ENCODE data around the gene PRICKLE2.

The PRICKLE2 gene, protein sequence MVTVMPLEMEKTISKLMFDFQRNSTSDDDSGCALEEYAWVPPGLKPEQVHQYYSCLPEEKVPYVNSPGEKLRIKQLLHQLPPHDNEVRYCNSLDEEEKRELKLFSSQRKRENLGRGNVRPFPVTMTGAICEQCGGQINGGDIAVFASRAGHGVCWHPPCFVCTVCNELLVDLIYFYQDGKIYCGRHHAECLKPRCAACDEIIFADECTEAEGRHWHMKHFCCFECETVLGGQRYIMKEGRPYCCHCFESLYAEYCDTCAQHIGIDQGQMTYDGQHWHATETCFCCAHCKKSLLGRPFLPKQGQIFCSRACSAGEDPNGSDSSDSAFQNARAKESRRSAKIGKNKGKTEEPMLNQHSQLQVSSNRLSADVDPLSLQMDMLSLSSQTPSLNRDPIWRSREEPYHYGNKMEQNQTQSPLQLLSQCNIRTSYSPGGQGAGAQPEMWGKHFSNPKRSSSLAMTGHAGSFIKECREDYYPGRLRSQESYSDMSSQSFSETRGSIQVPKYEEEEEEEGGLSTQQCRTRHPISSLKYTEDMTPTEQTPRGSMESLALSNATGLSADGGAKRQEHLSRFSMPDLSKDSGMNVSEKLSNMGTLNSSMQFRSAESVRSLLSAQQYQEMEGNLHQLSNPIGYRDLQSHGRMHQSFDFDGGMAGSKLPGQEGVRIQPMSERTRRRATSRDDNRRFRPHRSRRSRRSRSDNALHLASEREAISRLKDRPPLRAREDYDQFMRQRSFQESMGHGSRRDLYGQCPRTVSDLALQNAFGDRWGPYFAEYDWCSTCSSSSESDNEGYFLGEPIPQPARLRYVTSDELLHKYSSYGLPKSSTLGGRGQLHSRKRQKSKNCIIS

DNA sequence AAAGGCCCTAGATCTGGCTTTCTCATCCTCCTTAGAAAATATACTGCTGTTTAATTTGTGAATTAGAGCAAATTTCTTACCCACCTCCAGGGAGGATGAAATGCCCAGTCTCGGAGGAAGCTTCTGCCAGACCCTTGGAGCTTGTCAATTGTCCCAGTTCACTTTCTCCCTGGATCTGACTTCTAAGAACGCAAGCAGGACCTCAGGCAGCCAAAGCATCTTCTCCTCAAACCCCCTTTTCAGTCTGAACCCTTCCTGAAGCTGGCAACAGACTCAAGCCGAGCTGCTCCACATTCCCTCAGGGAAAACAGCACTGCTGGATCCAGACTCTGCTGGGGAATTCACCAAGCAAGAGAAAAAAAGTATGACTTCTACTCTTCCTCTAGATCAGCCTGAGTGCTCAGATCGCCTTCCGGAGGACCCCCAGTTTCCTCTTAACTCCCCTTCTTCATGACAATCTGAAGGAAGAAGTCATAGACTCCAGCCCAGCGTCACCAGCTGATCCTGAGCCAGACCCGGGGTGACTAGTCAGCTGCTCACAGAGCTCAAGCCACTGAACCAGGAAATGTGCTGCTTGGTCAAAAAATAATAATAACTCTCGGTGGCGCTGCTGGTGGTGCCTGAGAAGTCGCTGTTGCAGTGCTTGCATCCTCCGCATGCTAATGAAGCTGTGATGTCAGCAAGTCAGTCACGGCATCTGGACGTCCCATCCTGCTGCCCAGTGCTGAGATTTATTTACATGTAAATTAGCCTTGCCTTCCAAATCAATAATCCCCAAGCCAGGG lies at the start of gene PRICKLE2:
TSS of gene PRICKLE2 (minus strand) at position 641 of the 785 bp plus-strand sequence. CDS start 26,539 bp downstream, outside the sequence.
- peak; percentile 97 for DNase-seq (ENCODE audit: low spot score)

DNA sequence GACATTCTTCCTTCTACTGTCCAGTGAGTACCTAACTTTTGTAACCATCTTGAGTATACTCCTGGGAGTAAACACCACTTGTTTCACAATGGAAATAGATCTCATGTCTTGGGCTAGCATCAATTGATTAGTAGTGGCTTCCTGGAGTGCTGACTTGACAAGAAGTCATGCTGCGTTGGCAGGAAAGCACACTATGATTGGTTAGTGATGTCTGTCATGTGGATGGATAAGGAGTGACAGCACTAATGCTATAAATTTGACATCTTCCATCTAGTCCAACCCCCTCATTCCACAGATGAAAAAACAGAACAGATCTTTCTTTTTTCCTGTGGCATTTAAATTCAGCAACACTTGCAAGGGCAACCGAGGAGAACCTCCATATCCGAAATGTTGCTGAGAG lies 47.6 kb upstream of the PRICKLE2 start:
- DNase-seq (ENCODE audit: low spot score), result no peak

DNA sequence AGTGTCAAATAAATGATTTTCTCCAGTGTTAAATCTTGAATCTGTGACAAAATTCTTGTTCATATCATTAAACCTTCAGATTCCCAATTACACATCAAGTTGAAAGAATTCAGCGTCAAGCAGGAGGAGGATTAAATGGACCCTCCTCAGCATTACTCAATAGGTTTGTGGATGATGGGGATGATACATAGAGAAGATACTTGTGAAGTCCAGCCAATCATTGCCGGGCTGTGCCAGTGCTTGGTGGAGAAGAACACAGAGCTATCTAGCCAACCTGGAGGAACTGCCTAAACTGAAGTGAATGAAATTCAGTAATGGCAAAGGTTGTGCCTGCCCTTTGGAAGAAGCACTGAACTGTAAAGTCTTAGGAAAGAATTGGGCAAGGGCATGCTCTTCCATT lies 47.0 kb upstream of the PRICKLE2 start:
- DNase-seq (ENCODE audit: low spot score), result no peak

DNA sequence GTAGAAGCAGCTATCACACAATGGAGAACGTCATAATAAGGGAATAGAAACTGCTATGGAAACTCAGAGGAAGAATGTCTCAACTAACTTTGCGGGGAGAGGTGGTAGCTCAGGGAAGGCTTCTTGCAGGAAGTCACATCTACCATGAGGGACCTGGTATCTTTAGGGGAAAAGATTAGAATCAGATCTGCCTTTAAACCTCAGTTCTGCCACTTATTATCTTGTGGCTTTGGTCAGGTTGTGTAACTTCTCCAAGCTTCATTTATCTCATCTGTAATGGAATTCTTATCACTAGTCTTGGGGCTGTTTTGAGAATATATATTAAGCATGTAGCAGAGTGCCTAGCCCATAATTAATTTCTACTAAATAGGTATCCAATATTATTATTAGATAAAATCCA lies 46.4 kb upstream of the PRICKLE2 start:
- no peak for DNase-seq (ENCODE audit: low spot score)

DNA sequence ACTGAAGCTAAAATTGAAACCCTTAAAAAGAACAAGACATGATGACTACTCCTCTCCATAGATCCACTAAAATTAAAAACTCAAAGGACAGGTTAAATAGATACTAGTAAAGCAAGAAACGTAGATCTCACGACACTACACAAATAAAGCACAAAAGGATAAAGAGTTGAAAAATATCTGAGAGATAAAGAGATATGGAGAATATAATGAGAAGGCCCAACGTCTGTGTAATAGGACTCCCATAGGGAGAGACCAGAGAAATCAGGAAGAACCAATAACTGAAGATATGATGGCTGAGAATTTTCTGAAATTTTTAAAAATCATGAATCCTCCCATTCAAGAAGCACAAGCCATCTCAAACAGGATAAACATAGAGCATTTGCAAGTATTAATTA lies 45.6 kb upstream of the PRICKLE2 start:
- no peak for DNase-seq (ENCODE audit: low spot score)

DNA sequence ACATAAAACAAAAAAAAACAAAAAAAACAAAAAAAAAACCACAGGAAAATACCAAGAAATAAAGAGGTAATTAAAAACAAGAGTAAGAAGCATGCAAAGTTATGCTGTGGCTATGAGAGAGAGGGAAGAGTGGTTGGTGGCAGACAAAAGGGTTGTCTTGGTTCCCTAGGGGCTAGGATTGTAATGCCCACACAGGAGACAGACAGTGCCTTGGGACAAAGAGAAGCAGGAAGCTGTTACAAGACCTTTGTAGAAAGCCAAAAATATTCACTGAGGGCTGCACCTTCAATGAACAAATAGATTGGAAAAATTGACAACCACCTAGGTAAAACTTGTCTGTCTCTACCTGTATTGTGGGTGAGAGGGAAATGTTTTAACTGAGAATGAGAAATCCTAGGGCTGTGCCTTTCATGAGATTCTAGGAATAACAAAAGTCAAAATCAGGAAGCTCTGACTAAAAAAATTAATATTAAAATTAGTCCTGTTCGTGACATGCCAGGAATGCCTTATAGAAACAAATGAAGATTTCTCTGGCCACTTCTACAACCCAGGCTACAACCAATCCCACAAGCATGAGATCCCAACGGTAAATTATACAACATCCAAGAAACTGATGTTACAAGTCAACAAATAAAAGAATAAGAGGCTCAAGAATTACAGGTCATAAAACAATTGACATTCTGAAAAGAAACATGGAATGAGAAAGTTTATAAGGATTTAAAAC lies 45.0 kb upstream of the PRICKLE2 start:
- DNase-seq (ENCODE audit: low spot score), result no peak

DNA sequence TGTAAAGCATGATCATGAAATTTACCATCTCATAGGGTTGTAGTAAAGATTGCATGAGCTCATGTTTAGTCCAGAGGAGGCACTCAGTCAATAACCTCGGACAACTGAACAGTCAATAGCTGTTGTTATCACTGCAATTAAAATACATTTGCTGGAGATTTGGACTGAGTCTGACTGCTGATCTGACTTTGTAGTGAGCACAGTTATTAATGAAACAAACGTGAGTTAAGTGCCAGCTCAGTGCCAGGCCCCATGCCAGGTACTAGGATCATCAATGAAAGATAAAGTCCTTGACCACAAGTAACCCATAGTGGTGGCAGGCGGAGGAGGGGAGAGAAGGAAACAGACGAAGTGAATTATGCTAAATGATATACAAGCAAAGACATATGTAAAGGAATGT lies 43.7 kb upstream of the PRICKLE2 start:
- DNase-seq (ENCODE audit: low spot score), result no peak

DNA sequence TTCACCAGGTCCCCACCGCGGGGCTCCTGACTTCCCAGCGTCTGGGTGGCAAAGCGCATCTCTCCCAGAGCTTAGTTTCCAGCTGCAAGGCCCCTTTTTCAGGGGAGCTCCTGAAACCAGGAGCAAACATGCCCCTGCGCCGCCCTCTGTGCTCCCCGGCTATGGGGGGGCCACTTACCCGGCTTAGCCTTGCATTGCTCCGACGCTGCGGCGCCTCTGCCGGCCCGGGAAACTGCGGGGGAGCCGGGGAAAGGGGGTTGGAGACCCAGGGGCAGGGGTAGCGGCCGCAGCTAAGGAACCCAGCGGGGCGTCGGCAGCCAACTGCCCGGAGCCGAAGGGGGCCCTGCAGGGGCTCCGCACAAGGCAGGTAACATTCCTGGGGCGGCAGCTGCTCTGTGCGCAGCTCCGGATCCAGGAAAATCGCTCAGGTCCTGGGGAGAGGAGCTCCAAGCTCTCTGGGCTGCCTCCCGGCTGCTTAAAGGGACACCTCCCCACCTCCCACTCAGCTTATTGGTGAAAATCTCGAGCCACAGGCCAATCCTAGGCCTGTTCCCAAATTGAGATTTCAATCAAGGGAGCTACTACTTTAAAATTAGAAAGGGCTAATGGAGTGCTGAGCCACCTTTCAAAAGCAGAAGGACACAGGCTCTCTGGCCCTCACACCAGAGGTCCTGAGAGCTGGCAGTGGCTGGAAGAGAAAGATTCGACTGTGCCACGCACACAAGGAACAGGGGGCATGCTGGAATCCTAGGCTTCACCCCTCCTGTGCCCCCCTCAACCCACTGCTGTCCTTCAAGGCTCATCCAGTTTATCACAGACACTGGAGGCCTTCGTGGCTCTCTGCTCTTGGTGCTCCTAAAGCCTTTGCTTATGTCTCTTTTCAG lies 42.7 kb upstream of the PRICKLE2 start:
- peak; percentile 69 for DNase-seq (ENCODE audit: low spot score)

DNA sequence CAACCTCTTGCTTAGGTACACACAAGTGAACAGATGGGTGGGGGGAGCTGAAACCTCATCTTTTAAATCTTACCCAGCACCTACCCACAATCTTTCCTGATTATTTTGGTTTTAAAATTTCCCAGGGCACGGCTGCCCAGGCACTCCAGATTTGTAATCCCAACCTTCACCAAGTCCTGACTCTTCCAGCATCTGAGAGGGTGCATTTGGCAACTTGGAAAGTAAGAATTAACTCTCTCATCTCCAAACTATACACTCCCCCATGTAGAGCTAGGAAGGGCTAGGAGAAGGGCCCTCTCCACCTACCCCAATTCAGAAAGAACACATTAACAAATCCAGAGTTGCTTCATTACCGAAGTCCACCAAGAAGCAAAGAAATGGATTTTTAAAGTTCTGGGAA lies 41.7 kb upstream of the PRICKLE2 start:
- DNase-seq (ENCODE audit: low spot score), result no peak

DNA sequence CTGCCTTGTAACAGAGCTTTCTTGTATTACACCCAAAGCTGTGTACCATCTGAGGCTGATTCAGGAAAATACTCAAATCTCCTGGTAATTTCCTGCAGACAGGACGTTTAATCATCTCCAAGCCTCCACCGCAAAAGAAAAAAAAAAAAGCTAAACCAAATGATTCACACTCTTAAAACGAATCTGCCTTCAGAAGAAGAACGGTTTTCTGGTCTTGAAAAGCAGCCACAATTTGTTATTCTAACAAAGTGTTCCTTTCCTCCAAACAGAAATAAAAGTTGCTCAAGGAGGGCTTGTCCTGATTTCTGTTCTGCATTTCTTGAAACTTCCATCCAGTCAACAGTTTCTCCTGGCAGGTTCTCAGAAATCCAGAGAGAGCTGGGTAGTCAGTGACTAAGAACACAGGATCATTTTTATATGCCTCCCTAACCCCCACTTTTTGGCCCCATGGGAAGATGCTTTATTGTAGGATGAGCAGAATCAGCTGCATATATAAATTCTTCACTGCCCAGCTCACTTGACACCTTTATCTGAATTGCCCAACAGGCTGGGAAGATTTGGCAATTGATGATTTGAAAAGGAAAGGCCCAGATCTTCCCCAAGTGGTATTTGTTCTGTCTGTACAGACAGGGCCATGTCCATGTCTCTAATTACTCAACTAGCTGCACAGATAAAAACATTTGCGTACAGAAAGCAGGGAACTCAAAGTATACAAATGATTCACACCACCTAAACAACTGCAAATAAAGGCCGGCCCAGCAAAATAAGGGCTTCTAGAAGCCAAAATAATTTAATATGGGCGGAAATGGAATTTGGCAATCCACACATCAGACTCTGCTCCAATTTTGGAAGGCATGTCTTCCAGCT lies 41.0 kb upstream of the PRICKLE2 start:
- peak; percentile 86 for DNase-seq (ENCODE audit: low spot score)

DNA sequence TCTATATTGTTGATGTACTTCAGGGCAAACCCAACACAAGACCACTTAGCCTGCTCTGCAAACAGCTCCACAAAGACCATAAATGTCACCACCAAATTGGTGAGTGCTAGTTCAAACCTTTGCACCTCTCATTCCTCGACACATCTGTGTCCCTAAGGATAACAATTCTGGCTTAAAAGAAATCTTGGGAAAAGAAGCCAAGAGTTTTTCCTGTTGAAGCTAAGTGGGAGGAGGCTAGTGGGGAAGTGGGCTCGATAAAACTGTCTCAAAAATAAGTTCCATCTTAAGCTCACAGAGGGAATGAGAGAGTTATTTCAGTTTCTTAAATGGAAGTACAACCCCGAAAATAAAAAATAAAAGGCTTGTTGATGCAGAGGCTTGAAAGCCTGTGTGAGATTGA lies 40.4 kb upstream of the PRICKLE2 start:
- DNase-seq (ENCODE audit: low spot score), result no peak

DNA sequence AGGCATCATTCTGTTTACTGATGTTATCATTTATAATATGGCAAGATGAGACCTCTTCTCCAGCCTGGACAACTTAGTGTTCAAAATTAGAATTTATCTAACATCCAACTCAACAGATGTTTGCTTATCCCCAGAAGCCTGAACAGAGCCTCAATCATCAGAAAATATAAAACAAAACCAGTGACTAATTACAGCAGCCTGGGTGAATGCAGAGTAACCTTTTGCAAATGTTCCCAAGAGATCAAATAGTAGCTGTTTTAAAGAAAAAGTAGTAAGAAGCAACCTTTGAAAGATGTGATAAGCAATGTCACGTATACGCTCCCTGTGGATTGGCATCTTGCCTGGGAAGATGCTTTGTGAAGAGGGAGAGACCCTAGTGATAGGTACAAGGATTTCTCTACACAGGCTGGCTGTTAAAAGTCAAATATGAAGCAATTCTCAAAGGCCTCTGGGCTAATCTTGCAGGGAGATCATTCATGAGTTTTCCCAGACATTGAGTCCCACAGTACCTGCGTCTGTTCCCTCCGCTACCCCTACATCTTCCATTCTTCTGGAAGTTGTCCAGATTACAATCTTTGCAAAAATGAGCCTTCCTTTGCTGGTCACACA lies 39.3 kb upstream of the PRICKLE2 start:
- no peak for DNase-seq (ENCODE audit: low spot score)

DNA sequence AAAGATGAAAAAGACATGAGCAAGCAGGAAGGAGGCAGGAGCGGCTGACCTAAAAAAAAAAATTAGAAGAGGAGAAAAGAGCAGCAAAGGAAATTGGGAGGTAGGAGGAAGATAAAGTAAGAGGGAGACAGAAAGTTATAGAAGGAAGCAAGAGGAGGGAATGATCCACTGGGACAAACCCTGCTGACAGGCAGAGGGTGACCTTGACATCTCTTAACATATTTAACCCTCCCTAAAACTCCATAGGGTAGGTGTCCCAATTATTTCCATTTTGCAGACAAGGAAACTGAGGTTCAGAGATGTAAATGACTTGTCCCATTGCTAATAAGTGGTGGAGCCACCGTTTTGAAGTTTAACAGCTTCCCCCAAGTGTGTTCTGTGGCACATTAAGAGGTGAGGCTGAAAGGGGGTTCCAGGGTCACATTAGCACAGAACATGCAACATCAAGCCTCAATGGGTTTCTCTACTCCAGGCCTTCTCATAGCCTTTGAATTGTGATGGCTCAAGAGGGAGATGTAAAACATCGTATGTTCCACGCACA lies 37.4 kb upstream of the PRICKLE2 start:
- DNase-seq (ENCODE audit: low spot score), result no peak

DNA sequence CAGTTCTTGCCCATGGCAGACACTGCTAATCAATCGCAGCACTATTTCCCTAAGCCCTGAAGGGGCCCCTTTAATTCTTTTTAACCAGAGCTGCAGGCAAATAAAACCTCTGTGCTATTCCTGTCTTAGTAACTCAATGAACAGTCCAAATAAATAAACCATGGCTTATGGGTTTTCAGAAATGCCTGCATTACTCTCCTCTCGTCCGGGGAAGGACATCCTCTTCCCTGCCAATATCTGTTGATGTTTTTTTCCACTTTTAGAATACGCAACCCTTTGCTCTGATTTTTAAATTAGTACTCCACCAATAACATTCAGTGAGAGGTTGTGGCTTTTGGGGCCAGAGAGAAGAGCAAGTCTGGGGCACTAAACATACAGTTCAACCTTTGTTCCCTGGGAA lies 35.2 kb upstream of the PRICKLE2 start:
- no peak for DNase-seq (ENCODE audit: low spot score)

DNA sequence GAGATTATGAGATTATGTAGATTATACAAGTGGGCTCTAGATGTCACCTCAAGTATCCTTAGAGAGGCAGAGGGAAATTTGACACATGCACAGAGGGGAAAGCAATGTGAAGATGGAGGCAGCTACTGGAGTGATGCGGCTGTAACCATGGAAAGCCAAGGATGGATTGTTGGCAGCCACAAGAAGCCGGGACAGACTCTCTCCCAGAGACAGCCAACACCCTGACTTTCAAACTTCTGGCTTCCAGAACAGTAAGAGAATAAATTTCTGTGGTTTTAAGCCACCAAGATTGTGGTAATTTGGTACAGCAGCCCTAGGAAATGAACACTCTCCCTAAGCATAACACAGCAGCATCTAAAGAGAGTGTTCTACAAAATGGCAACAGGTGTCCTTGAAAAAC lies 34.4 kb upstream of the PRICKLE2 start:
- DNase-seq (ENCODE audit: low spot score), result no peak

DNA sequence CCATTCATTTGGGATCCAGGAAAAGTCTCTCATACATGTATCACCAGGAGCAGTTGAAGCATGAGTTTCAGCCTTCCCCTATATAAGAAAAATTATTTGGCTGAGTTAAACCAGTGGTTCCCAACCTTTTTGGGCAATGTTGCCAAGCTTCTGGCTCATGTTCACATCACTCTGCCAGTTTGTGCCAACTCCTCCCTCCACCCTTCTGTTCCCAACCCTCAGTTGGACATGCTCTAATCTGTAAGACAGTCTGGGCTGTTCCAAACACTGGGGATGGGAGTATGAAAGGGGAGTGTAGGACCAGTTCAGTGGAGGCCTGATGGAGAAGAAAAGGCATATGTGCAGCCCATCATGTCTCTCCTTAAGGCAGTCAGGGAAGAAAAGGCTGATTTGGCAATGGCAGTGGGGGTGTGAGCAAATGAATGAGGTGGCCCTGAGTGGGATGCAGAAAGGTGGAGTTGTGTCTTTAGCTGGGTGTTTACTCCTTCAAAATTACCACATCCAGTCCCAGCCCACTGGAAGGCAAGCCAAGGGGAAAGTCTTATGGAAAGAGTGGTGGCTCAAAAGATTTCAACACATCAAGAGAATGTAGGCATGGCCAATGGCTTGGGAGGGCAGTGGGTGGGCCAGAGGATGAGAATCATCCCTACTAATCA lies 32.0 kb upstream of the PRICKLE2 start:
- DNase-seq (ENCODE audit: low spot score), result no peak

DNA sequence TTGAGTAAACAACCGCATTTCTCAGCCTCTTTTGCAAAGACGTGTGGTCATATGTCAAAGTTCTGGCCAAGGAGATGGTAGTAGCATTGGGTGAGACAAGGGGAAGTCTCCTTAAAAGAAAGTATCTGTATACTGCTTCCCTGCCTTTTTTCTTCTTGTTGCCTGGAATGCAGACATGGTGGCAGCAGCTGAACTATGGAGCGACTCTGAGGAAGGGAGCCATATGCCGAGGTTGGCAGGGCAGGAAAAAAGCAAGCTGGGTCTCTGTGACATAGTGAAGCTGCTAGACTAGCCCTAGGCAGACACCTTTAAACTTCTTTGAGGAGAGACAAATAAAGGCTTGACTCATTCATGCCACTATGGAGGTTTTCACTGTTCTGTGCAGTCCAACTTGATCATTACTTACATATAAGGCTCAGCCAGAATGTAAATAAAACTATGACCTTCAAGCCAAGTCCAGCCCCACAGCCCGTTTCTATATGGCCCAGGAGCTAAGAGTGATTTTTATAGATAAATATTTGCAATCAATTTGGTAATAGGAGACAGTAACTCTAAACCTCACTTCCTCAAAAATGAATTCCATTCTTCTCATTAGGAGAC lies 30.6 kb upstream of the PRICKLE2 start:
- no peak for DNase-seq (ENCODE audit: low spot score)

DNA sequence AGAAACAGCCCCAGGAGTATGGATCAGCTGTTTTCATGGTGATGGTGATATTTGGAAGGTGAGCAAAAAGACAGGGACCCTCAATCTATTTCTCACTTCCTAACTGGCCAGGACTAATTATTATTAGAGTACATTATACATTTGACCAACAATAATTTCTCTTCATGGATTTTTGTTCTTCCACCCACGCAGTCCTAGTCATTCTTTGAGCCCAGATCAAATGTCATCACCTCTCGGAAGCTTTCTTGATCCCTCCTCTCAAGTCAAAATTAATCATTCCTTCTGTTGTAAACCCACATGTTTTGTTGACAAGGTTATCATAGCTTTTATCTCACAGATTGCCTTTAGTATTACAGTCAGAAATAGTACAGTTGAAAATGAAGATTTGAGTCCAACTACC lies 29.2 kb upstream of the PRICKLE2 start:
- no peak for DNase-seq (ENCODE audit: low spot score)

Measured in kidney tubule cell (primary cell).